ENCODE results near the gene COL2A1.
"Not testable (repeated sequence)": the region's sequence is repeated elsewhere in the genome, so short reads cannot be mapped to it uniquely, and the experiment has no call there.

COL2A1 gene

DNA sequence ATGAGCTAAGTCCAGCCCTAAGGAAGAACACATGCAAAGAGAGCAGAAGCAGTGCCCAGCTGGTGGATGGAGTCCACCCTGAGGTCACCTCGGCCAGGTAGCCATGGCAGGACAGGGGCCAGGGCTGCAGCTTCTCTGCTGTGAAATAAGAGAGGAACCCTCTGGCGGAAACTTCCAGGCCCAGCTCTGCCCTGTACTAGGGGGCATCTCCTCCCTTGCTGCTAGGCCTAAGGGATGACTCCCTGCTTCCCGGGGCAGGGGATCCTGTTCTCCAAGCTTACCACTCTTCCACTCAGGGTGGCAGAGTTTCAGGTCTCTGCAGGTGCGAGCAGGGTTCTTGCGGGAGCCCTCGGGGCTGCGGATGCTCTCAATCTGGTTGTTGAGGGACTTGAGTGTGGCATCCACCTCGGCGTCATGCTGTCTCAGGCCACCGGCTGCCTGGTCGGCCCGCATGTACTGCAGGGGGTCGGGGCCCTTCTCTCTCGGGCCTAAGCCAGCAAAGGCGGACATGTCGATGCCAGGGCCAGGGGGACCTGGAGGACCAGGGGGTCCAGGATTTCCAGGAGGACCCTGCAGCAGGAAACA, 29.1 kb downstream of the COL2A1 start:
- no peak for DNase-seq (ENCODE audit: low spot score)

DNA sequence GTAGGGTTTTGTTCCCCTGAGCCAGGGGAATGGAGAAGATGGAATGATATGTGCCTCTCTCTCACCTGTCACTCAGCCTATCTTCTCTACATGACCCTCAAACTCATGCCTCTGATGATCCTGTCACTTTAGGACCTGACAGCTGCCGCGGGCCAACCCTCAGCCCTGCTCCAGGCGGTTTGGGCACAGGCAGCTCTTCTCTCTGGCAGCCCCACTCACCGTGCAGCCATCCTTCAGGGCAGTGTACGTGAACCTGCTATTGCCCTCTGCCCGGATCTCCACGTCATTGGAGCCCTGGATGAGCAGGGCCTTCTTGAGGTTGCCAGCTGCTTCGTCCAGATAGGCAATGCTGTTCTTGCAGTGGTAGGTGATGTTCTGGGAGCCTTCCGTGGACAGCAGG, 30.4 kb downstream of the COL2A1 start:
- DNase-seq (ENCODE audit: low spot score) = no peak

DNA sequence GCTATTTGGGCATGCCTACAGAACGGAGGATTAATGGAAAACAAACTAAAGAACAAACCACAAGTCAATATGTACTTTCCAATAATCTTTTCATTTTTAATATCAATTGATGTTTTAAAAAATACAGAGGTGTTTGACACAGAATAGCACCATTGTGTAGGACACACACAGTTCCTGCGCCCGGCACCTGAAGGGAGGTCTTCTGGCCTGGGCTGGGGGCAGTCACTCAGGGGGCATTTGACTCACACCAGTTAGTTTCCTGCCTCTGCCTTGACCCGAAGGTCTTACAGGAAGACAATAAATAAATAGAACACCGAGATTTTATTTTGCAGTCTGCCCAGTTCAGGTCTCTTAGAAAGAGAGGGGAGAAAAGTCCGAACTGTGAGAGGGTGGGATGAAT, 31.4 kb downstream of the COL2A1 start:
- no peak for DNase-seq (ENCODE audit: low spot score)

DNA sequence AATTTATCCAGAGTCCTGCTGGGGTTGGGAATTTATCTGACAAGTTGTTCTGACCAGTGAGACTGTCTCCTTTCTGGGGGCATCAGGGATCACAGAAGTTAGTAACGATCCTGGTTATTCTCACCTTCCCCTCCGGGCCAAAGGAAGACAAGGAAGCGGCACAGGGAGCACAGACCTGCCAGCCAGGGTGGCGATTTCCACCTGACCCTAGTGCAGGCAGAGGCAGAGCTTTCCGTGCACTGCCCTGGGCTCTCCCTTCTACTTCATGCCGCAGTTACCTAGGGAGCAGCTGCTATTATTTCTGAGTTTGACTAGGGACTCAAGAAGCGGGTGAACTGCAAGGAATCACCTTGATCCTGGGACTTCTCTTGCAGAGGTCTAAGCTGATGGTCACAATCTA, 33.4 kb downstream of the COL2A1 start:
- DNase-seq (ENCODE audit: low spot score) = no peak

DNA sequence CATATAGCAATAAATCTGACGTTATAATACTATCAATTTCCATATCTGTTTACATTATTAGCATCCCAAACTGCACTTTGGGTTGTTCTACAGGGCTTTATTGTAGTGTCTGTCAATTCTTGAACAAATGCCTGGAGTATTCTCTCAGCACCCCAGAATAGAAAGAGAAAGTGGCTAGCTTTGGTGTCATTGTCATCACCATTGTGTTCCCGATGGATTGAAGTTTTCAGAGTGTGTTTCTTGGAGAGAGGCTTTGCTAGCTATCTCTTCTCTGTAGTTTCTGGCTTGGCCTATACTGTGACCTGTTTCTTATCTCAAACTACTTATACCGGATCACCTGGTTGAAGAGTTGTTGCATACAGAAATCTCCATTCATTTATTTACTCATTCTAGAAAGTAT, 34.4 kb downstream of the COL2A1 start:
- no peak for DNase-seq (ENCODE audit: low spot score)

DNA sequence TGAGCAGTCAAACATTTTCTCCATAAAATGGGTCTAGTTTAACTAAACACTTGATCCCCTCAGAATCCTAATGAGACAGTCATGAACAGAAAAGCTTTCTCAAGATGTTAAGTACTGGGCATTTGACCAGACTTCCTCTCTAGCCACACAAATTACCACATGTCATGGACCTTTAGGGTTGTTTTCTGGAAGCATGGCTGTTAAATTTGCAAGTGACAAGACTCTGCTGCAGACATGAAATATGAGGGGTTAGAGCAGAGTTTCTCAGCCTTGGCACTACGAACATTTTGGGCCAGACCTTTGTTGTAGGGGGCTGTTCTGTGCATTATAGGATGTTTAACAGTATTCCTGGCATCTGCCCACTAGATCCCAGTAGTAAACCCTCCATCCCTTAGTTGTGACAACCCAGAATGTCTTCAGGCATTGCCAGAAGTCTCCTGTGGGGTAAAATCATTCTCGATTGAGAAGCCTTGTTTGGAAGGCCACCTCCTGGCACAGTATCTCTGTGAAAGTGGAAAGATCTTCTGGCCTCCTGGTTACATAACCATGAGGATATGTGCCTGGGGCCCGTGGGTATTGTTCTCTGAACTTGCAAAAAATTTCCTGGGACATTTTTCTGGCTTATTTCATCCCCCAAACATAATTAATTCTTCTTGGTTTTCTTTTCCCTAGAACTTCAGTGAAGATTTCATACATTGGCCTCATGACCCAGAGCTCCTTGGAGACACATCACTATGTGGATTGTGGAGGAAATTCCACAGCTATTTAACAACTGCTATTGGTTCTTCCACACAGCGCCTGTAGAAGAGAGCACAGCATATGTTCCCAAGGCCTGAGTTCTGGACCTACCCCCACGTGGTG, 36.6 kb downstream of the COL2A1 start:
- no peak for DNase-seq (ENCODE audit: low spot score)

DNA sequence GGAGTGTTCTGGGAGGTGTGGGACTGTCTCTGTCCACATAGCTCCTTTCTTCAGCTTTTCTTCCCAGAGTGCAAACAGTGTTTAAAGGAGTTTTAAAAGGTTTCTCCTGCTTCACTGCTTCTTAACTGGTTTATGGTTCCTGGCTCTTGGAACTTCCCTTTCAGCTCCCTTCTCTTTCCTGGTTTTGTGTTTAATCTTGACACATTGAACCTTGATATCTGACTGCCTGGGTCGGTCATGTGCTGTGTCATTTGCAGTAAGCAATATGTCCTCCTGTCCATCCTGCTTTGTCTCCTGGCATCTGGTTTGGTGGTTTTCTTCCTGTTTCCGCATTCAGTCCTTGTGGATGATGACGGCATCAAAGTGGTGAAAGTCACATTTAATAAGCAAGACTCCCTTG, 38.7 kb downstream of the COL2A1 start:
- DNase-seq (ENCODE audit: low spot score) = no peak

DNA sequence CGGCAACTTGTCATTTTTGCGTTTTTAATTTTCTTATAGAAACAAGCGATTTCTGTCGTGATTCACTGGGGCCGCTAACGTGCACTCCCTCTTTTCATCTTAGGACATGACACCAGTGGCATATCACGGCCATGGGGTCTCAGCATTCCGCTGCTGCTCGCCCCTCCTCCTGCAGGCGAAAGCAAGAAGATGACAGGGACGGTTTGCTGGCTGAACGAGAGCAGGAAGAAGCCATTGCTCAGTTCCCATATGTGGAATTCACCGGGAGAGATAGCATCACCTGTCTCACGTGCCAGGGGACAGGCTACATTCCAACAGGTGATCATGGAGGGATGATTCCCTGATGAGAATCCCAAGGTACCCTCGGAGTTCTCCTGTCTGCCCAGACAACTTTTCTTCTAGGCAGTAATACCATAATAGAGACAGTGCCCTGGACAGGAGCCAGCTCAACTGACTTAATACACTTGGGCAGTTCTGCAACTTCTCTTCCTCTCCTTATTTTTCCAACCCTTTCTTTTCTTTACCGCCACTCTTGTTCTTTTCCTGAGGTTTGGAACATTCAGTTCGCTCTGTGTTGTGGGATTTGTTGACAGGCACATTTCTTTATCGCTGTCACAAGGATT, 40.1 kb downstream of the COL2A1 start:
- no peak for DNase-seq (ENCODE audit: low spot score)

DNA sequence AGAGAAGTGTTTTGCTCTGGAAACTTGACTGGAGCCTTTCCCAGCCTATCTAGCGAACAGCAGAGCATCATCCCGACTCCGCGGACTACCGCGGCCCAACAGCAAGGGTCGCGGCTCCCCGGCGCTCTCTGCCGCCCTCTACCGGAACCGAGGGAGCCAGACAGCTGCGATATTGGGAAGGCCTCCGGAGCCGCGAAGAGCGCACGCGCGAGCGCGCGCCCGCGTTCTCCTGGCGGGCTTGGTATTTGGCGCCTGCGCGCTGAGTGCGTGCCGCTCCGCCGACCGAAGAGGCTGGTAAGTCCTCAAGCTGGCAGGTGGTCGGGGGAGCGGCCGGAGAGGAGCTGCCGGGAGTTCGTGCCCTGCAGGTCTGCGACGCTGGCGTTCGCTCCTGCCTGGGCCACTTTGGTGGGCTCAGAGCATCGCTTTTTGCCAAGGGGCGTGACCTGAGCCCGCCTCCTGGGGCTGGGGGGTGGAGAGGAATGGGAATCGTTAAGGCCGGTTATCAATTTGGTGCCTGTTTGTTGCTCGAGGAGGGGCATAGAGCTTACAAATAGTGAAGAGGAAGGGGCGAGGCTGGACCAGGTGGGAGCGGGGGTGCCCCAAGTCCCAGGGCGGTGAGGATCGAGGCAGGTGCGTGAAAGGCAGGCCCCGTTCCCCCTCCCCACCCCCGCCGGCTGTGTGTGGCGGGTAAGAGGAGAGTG, 40.8 kb downstream of the COL2A1 start, which contains the start of gene TMEM106C:
Gene TMEM106C, plus strand, starts transcription at position 257 of the 701 bp plus-strand sequence. CDS start 641 bp downstream, outside the sequence.
- peak; percentile 92 for DNase-seq (ENCODE audit: low spot score)

DNA sequence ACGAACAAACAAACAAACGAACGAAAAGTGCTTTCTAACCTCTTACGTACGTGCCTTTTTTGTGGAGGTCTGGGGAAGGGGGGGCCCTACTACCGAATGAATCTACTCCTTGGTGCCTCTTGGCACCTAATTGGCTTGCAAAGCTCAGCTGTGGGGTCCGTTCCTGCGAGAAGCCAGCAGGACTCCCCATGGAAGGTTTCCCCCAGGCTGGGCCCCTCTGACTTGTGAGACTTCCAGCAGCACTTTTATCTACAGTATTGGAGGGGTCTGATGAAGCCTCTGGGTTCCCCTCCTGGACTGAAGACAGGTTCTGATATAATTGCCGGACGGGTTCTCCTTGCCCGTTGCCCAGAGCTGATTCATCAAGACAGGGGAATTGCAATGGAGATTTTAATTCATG, 42.1 kb downstream of the COL2A1 start:
- no peak for DNase-seq (ENCODE audit: low spot score)

DNA sequence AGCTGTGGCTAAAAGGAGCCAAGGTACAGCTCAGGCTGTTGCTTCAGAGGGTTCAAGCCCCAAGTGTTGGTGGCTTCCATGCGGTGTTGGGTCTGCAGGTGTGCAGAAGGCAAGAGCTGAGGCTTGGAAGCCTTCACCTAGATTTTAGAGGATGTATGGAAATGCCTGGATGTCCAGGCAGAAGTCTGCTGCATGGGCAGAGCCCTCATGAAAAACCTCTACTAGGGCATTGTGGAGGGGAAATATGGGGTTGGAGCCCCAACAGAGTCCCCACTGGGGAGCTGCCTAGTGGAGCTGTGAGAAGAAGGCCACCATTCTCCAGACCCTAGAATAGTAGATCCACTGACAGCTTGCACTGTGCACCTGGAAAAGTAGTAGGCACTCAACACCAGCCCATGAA, 46.6 kb downstream of the COL2A1 start:
- not testable (repeated sequence) for DNase-seq (ENCODE audit: low spot score)

DNA sequence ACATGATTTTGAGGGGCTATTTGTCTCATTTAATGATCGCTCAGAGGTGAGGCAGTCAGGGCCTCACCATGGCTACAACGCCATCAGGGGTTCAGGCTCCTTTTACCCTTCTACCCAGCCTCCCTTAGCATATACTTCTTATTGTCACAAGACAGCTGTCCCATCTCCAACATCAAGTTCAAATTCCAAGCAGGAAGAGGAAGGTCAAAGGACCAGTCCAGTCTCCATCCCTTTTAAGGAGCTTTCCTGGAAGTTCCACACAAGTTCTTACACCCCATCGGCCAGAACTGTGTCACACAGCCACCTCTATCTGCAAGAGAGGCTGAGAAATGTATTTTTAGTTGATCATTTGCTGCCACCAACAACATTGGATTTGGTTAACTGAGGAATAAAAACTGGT, 49.2 kb downstream of the COL2A1 start:
- no peak for DNase-seq (ENCODE audit: low spot score)

DNA sequence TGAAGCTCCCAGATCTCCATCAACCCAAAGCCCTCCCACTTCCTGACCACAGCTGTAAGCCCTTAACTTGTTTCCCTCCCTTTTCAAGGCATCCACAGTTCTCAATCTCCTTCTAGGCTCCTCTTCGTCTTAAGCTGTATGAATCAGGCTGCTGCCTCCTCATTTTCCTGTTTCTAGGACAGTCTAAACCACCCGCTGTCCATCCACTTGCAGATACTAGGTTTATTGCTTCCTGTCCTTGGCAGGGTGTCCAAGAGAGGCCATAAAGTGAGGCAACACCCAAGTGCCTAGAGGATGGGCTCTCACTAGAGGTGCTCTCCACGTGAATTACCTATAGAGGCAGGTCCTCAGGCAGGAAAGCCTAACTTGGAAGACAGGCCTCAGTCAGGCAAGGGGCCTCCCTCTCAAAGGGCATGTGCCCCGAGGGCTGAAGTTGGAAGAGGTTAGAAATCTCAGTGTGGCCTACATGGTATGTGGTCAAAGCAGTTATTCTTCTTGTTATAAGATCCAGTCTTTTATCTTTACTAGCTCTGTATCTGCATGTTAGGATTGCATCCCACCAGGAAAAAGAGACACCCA, 49.7 kb downstream of the COL2A1 start:
- DNase-seq (ENCODE audit: low spot score) = no peak

DNA sequence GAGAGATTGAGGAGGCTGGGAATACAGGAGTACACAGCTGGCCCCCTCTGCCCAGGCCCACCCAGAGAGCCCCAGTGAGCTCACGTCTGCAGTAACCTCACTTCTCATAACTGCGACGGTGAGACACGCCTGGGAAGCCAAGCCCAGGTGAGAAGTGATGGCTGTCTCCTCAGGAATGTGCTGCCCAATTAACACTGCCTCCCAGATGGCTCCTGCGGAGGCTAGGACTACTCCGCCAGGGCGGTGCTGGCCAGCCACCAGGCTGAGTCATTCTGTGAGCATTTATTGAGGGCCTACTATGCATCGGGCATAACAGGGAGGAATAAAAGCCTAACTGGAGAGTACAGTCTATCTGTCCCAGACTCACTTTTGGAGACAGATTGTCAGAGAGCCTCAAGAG, 50.2 kb downstream of the COL2A1 start:
- no peak for DNase-seq (ENCODE audit: low spot score)

DNA sequence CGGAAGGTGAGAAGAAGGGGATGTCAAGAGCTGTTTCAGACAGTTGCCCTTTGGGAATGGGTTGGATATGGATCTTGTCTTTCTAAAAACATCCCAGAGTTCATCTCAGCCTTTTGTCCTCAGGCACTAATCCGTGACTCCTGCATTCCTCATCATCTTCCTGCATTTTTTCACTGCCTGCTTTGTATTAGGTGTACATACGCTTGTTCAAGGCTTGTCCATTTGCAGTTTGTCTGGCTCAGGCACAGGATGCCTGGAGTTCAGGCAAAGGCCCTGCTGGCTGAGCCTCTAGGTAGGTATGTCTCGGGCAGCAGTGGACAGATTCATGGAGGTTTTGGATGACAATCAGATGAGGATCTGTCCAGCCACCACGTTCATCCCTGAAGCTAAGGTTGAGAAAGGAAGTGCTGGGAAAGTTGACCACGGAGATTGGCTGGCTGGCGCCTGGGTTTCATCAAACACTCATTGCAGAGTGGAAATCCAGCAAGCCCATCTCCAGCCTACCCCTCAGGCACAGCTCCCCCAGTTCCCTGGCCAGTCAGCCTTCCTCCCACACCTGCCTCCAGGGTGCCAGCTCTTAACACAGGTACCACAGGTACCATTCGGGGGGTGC, 53.3 kb downstream of the COL2A1 start:
- no peak for DNase-seq (ENCODE audit: low spot score)

DNA sequence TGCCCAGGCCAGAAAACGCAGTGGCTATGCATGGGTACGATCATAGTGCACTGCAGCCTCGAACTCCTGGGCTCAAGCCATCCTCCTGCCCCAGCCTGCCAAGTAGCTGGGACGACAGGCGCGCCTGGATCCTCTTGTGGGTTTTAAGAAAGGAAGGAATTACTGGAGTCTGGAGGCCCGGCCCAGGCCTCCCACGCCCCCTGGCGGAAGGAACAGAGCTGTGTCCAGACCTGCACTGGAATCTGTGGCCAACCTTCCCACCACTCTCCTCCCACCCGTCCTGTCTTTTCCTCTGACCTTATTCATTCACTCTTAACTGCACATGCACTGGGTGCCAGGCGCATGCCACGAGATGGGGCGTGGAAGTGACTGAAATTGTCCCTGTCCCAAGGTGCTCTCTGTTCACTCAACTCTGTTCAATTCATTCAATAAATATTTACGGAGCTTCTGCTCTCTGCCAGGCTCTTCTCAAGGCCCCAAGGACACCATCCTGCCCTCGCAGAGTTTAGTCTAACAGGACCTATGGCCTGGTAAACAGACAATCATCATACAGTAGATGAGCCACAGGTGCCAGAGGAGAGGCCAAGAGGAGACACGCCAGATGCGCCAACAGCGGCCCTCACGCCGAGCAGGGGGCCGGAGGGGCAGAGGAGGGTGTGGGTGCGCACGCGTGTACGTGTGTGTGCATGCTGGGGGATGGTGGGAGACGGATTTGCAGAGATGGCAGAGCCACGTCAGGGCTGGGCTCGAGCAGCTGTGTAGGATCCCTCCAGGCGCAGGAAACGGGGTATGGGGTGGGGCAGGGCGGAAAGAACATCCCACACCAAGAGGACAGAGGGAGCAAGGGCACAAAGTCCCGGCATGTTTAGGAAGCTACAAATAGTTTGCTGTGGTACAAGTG, 54.6 kb downstream of the COL2A1 start:
- peak; percentile 62 for DNase-seq (ENCODE audit: low spot score)

DNA sequence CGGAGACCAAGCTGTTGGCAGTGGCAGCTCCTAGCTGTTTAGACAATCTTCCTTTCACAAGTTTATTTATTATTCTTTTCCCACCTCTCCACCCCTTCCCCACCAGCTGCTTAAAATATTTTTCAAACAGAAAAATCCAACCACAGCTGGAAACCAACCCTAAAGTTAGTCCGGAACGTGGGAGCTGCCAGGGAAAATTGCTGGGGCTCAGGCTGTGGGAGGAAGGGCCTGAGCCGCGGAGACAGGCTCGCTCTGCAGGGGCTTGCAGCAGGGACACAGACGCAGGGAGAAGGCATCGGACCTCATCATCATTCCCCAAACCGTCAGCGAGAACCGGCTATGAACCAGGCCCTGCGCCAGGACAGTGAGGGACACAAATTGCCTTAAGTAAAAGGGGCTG, 56.9 kb downstream of the COL2A1 start:
- no peak for DNase-seq (ENCODE audit: low spot score)

DNA sequence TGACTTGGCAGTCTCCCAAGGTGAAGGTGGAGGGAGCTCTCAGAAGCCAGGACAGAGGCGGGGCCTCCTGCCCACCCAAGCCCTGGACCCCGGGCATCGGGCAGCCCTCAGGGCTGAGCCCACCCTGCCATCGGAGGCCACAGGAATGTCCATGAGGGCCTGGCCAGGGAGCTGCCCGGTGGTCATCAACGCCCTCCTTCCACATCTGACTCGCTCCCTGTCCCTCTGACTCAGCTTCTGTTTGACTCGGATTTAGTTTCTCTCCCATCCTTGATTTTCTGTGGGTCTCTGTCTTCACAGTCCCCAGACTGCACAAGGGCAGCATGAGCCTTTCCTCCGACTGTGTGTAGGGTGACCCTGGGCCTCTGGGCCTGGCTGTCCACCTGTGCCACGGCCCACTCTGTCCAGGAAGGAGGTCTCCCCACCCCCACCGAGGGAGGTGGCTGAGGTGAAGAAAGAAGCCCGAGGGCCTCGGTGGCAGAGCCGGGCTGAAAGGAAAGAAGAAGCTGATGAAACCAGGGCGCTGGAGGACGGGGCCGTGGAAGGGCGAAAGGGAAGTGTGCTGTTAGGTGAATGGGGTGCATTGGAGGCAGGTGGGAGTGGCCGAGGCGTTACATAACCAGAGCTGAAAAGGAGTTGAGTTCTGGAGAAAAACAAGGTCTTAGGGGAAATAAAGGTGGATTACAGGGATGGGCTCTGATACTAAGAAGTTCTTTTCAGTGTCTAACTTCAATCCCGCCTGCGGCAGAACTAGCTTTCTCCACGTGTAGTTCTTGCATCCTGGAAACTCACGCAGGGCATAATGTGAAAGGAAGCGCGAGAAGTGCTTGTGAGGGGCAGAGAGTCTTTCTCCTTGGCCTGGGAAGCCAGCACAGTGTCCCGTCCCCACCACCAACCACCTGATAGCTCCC, 57.6 kb downstream of the COL2A1 start:
- no peak for DNase-seq (ENCODE audit: low spot score)

DNA sequence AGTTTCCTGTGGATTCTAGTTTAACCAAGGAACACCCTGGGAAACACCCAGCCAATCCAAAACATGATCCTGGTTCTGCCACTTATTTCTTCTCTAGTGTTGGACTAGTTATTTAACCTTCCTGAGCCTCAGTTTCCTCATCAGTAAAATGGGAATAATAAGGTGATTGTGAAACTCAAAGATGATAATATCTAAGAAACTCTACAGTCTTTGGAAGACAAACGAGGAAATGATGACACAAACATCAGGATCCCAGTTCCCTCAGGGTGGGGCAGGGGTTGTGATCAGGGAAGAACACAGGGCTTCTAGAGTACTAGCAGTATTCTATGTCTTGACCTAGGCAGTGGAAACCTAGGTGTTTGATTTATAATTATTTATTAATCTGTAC, 58.9 kb downstream of the COL2A1 start:
- DNase-seq (ENCODE audit: low spot score) = no peak

All from Ammon's horn (tissue), 1 donor.